ENCODE results near the gene ZBTB20.

- TF ChIP-seq, protein P1, sequence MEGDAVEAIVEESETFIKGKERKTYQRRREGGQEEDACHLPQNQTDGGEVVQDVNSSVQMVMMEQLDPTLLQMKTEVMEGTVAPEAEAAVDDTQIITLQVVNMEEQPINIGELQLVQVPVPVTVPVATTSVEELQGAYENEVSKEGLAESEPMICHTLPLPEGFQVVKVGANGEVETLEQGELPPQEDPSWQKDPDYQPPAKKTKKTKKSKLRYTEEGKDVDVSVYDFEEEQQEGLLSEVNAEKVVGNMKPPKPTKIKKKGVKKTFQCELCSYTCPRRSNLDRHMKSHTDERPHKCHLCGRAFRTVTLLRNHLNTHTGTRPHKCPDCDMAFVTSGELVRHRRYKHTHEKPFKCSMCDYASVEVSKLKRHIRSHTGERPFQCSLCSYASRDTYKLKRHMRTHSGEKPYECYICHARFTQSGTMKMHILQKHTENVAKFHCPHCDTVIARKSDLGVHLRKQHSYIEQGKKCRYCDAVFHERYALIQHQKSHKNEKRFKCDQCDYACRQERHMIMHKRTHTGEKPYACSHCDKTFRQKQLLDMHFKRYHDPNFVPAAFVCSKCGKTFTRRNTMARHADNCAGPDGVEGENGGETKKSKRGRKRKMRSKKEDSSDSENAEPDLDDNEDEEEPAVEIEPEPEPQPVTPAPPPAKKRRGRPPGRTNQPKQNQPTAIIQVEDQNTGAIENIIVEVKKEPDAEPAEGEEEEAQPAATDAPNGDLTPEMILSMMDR (IDR thresholded peaks at IDR 0.05; ENCODE audit: borderline replicate concordance, extremely low read depth, low read length, poor library complexity, severe bottlenecking): peak; percentile 81
- TF ChIP-seq EZH2 (IDR thresholded peaks at IDR 0.05; ENCODE audit: borderline replicate concordance, low read depth, low read length, severe bottlenecking): no peak
Observed at GRCh38 chr3:114418724-114419543, 728.2 kb downstream of the ZBTB20 start.

Measured in DND-41 (cell line).